HL-60 (cell line): ENCODE measurements around the gene SIAH3.

Source experiments
- DNase-seq, 2 experiments: peaks; one replicate each; pipeline ENCODE4 v3.0.0-alpha.2; 2010 to 2020; ENCODE audit warnings: low read depth in 1 of 2, low spot score in 1 of 2
- H3K27ac ChIP-seq: fragments of 250-450 bp; sonication (Bioruptor Pico); replicated peaks from 2 replicates; pipeline ENCODE4 v1.5.1; 2020; ENCODE audit warnings: mild to moderate bottlenecking, moderate library complexity
- H3K27me3 ChIP-seq: fragments of 250-450 bp; sonication (Bioruptor Pico); 2 replicates; pipeline ENCODE4 v1.5.1; 2021; ENCODE audit warnings: mild to moderate bottlenecking, moderate library complexity; ENCODE audit not compliant: insufficient read depth, poor library complexity, severe bottlenecking
- H3K4me3 ChIP-seq: replicated peaks from 2 replicates; pipeline ENCODE4 v1.5.1; 2011; ENCODE audit warnings: mild to moderate bottlenecking, control low read depth, low read length; ENCODE audit not compliant: insufficient read depth
- CTCF ChIP-seq: IDR thresholded peaks from one replicate; pipeline ENCODE4 v1.5.1; 2011; ENCODE audit warnings: low read length, control low read depth, inconsistent platforms; ENCODE audit not compliant: insufficient read depth
- GABPA ChIP-seq: IDR thresholded peaks from 2 replicates; pipeline ENCODE4 v1.6.1; 2012; ENCODE audit warnings: low read depth
- POLR2AphosphoS5 ChIP-seq: IDR thresholded peaks from 2 replicates; pipeline ENCODE4 v1.6.1; 2012; ENCODE audit warnings: low read depth
- REST ChIP-seq: IDR thresholded peaks from 2 replicates; pipeline ENCODE4 v1.6.1; 2012; ENCODE audit warnings: low read depth; ENCODE audit not compliant: insufficient replicate concordance
- SPI1 ChIP-seq: IDR thresholded peaks from 2 replicates; pipeline ENCODE4 v1.6.1; 2012; ENCODE audit warnings: low read depth, mild to moderate bottlenecking, borderline replicate concordance

SIAH3 gene

GRCh38 chr13:45850027-45850613 lies 1.4 kb downstream of the SIAH3 start:
- no peak for TF ChIP-seq SPI1
- TF ChIP-seq CTCF: no peak
- no peak for DNase-seq
- H3K27ac ChIP-seq: no peak overlapping the region
- peak overlapping the region; percentile 21 for H3K4me3 ChIP-seq
- H3K27me3 ChIP-seq: peaks cover 7% of the 10 kb centered on the region

GRCh38 chr13:45849408-45849807 lies 2.1 kb downstream of the SIAH3 start:
- peaks cover 7% of the 10 kb centered on the region for H3K27me3 ChIP-seq
- DNase-seq: no peak
- no peak for TF ChIP-seq GABPA
- no peak overlapping the region for H3K4me3 ChIP-seq
- H3K27ac ChIP-seq: no peak overlapping the region

- H3K27ac ChIP-seq: peak overlapping the region; percentile 35
These were observed 3.9 kb downstream of the SIAH3 start for GRCh38 chr13:45847554-45848224.

GRCh38 chr13:45846681-45847080 lies 4.9 kb downstream of the SIAH3 start:
- no peak for DNase-seq
- Histone ChIP-seq H3K27ac (no peak overlapping the region), H3K27me3 (peaks cover 2% of the 10 kb centered on the region), H3K4me3 (no peak overlapping the region)
- no peak for TF ChIP-seq POLR2AphosphoS5
- TF ChIP-seq REST: no peak
- no peak for TF ChIP-seq SPI1
- TF ChIP-seq CTCF: no peak
- TF ChIP-seq GABPA: no peak

More at GRCh38 chr13:45847554-45848224, 3.9 kb downstream of the SIAH3 start:
- H3K4me3 ChIP-seq: peak overlapping the region; percentile 23
- no peak; the same call in 1 of the 2 replicates for TF ChIP-seq POLR2AphosphoS5
- TF ChIP-seq SPI1: peak; percentile 86
- peaks cover 7% of the 10 kb centered on the region for H3K27me3 ChIP-seq
- peak in 1 of 2 experiments; percentile 84 for DNase-seq

GRCh38 chr13:45838171-45838745 lies 13.3 kb downstream of the SIAH3 start:
- no peak for DNase-seq
- no peak for TF ChIP-seq REST
- TF ChIP-seq GABPA: no peak
- no peak for TF ChIP-seq CTCF
- no peak for TF ChIP-seq POLR2AphosphoS5
- no peak for TF ChIP-seq SPI1

More at GRCh38 chr13:45838171-45838745, 13.3 kb downstream of the SIAH3 start:
- Histone ChIP-seq H3K27ac (no peak overlapping the region), H3K27me3 (no peaks in the 10 kb centered on the region), H3K4me3 (no peak overlapping the region)
